HepG2 (cell line): ENCODE data around the gene NFKBIA. TPM values are rescaled to one million over a fixed set of nuclear protein-coding genes. Genes with fewer than 3 reads are reported as not detected.
A peak's percentile ranks its signal among the peaks of the same experiment; 100 is the strongest.

Experiments used
- BORCS8-MEF2B ChIP-seq: sonication (generic); formaldehyde crosslinking; IDR thresholded peaks from 2 replicates; pipeline ENCODE4 v1.8.0; 2022; ENCODE audit warnings: mild to moderate bottlenecking, missing genetic modification reagents
- HHEX ChIP-seq: IDR thresholded peaks from 2 replicates; pipeline ENCODE4 v1.6.1; 2016; ENCODE audit warnings: control low read depth
- LBX2 ChIP-seq: sonication (generic); formaldehyde crosslinking; IDR thresholded peaks from 2 replicates; pipeline ENCODE4 v1.5.0; 2020; ENCODE audit warnings: missing genetic modification reagents, mild to moderate bottlenecking, borderline replicate concordance
- MAZ ChIP-seq, 2 experiments: sonication (generic) in 1 of 2; formaldehyde crosslinking in 1 of 2; IDR thresholded peaks; 2 replicates each; pipeline versions ENCODE4 v1.5.0 to v1.6.1; 2012 to 2020; ENCODE audit warnings: low read depth in 2 of 2, mild to moderate bottlenecking in 2 of 2, borderline replicate concordance in 1 of 2, improper control_type of control experiment in 1 of 2, low read length in 1 of 2, missing genetic modification reagents in 1 of 2, moderate library complexity in 1 of 2
- RAD21 ChIP-seq: fragments of 450-650 bp; formaldehyde crosslinking; IDR thresholded peaks from 2 replicates; pipeline ENCODE4 v1.5.0; 2020; ENCODE audit warnings: mild to moderate bottlenecking
- TAF1 ChIP-seq: sonication (generic); formaldehyde crosslinking; IDR thresholded peaks from 2 replicates; pipeline ENCODE4 v1.4.0; 2020; ENCODE audit warnings: missing genetic modification reagents
- U2AF1 ChIP-seq: fragments of 200-400 bp; formaldehyde crosslinking; optimal IDR thresholded peaks from 2 replicates; pipeline ENCODE3; 2017; ENCODE audit warnings: mild to moderate bottlenecking, low read depth, low read length
- ZBTB1 ChIP-seq: sonication (generic); formaldehyde crosslinking; IDR thresholded peaks from 2 replicates; pipeline ENCODE4 v1.4.0; 2020; ENCODE audit warnings: missing genetic modification reagents, borderline replicate concordance
- ZNF343 ChIP-seq: sonication (generic); formaldehyde crosslinking; IDR thresholded peaks from 2 replicates; pipeline ENCODE4 v1.4.0; 2020; ENCODE audit warnings: mild to moderate bottlenecking, missing genetic modification reagents
- ZNF350 ChIP-seq: sonication (generic); formaldehyde crosslinking; IDR thresholded peaks from 2 replicates; pipeline ENCODE4 v1.4.0; 2020; ENCODE audit warnings: mild to moderate bottlenecking, low read depth, missing genetic modification reagents, borderline replicate concordance
- ZNF570 ChIP-seq: sonication (generic); formaldehyde crosslinking; IDR thresholded peaks from 2 replicates; pipeline ENCODE4 v1.4.0; 2020; ENCODE audit warnings: mild to moderate bottlenecking, missing genetic modification reagents, borderline replicate concordance
- ZNF75D ChIP-seq: sonication (generic); formaldehyde crosslinking; IDR thresholded peaks from 2 replicates; pipeline ENCODE4 v1.8.1; 2023; ENCODE audit warnings: missing genetic modification reagents, mild to moderate bottlenecking, borderline replicate concordance
- ZNF773 ChIP-seq: sonication (generic); formaldehyde crosslinking; IDR thresholded peaks from 2 replicates; pipeline ENCODE4 v1.4.0; 2020; ENCODE audit warnings: missing genetic modification reagents, borderline replicate concordance
- polyA plus RNA-seq, 8 experiments: library from polyadenylated mRNA; depleted of rRNA in 3 of 8; stranded (reverse) in 7 of 8; unstranded in 1 of 8; fragments of >200 nt; fragmentation: Illumina TruSeq in 4 of 8; extraction: Trizol in 4 of 8; gene quantifications; 2 replicates each; pipeline versions ENCODE4 v1.2.1 to v1.2.3, GENCODE V29; 2011 to 2016; ENCODE audit warnings: low read depth in 4 of 8, missing spikeins in 1 of 8, mixed read lengths in 1 of 8; ENCODE audit not compliant: insufficient read depth in 1 of 8
- total RNA-seq, 5 experiments: library from RNA; depleted of rRNA; stranded (reverse); fragments of >200 nt; fragmentation: Illumina TruSeq; extraction: Trizol; gene quantifications; 2 replicates each; pipeline ENCODE4 v1.2.3, GENCODE V29; 2016; ENCODE audit warnings: low read depth in 1 of 5
- TF ChIP-seq, protein P1 (sequence below), 2 experiments: fragments of 450-650 bp in 1 of 2; sonication (generic) in 1 of 2; formaldehyde crosslinking in 1 of 2; IDR thresholded peaks; 2 replicates each; pipeline versions ENCODE4 v1.6.1 to v1.8.0; 2016 to 2022; ENCODE audit warnings: antibody characterized with exemption in 1 of 2, mild to moderate bottlenecking in 1 of 2, missing genetic modification reagents in 1 of 2
- TF ChIP-seq, protein P2 (sequence below): sonication (generic); formaldehyde crosslinking; IDR thresholded peaks from 2 replicates; pipeline ENCODE4 v1.5.0; 2020; ENCODE audit warnings: mild to moderate bottlenecking, missing genetic modification reagents

The NFKBIA gene
- total and polyA plus RNA-seq, 2 of the 13 experiments (the other 11 are each of a cell fraction or from before 2014, with no cell fraction given): 197 to 319 TPM

- TF ChIP-seq, protein P1, sequence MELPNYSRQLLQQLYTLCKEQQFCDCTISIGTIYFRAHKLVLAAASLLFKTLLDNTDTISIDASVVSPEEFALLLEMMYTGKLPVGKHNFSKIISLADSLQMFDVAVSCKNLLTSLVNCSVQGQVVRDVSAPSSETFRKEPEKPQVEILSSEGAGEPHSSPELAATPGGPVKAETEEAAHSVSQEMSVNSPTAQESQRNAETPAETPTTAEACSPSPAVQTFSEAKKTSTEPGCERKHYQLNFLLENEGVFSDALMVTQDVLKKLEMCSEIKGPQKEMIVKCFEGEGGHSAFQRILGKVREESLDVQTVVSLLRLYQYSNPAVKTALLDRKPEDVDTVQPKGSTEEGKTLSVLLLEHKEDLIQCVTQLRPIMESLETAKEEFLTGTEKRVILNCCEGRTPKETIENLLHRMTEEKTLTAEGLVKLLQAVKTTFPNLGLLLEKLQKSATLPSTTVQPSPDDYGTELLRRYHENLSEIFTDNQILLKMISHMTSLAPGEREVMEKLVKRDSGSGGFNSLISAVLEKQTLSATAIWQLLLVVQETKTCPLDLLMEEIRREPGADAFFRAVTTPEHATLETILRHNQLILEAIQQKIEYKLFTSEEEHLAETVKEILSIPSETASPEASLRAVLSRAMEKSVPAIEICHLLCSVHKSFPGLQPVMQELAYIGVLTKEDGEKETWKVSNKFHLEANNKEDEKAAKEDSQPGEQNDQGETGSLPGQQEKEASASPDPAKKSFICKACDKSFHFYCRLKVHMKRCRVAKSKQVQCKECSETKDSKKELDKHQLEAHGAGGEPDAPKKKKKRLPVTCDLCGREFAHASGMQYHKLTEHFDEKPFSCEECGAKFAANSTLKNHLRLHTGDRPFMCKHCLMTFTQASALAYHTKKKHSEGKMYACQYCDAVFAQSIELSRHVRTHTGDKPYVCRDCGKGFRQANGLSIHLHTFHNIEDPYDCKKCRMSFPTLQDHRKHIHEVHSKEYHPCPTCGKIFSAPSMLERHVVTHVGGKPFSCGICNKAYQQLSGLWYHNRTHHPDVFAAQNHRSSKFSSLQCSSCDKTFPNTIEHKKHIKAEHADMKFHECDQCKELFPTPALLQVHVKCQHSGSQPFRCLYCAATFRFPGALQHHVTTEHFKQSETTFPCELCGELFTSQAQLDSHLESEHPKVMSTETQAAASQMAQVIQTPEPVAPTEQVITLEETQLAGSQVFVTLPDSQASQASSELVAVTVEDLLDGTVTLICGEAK (IDR thresholded peaks at IDR 0.05): no peak
- TF ChIP-seq, protein P1 (CRISPR knock-in tag; IDR thresholded peaks at IDR 0.05): peak; percentile 86
- TF ChIP-seq, protein P2, sequence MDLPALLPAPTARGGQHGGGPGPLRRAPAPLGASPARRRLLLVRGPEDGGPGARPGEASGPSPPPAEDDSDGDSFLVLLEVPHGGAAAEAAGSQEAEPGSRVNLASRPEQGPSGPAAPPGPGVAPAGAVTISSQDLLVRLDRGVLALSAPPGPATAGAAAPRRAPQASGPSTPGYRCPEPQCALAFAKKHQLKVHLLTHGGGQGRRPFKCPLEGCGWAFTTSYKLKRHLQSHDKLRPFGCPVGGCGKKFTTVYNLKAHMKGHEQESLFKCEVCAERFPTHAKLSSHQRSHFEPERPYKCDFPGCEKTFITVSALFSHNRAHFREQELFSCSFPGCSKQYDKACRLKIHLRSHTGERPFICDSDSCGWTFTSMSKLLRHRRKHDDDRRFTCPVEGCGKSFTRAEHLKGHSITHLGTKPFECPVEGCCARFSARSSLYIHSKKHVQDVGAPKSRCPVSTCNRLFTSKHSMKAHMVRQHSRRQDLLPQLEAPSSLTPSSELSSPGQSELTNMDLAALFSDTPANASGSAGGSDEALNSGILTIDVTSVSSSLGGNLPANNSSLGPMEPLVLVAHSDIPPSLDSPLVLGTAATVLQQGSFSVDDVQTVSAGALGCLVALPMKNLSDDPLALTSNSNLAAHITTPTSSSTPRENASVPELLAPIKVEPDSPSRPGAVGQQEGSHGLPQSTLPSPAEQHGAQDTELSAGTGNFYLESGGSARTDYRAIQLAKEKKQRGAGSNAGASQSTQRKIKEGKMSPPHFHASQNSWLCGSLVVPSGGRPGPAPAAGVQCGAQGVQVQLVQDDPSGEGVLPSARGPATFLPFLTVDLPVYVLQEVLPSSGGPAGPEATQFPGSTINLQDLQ (CRISPR knock-in tag): no peak
- peak; percentile 78 for TF ChIP-seq HHEX
- TF ChIP-seq U2AF1: peak; percentile 84
- TF ChIP-seq TAF1: peak; percentile 87
- TF ChIP-seq ZNF350: peak; percentile 91
- no peak for TF ChIP-seq ZNF75D (CRISPR knock-in tag)
- TF ChIP-seq LBX2 (CRISPR knock-in tag): peak; percentile 97
- no peak; the same call in 1 of the 2 replicates for TF ChIP-seq ZNF773 (CRISPR knock-in tag)
- no peak for TF ChIP-seq ZBTB1
- TF ChIP-seq ZNF570 (CRISPR knock-in tag): peak; percentile 95; the same call in 1 of the 2 replicates
- TF ChIP-seq MAZ (IDR thresholded peaks at IDR 0.05; ENCODE audit: borderline replicate concordance, low read depth, low read length): no peak; the same call in 1 of the 2 replicates
- TF ChIP-seq MAZ (CRISPR knock-in tag; IDR thresholded peaks at IDR 0.05; ENCODE audit: low read depth): peak; percentile 86
- no peak; the same call in none of the 2 replicates for TF ChIP-seq BORCS8-MEF2B (CRISPR knock-in tag)
- peak; percentile 74; the same call in 1 of the 2 replicates for TF ChIP-seq ZNF343 (CRISPR knock-in tag)
- peak; percentile 96 for TF ChIP-seq RAD21 (CRISPR knock-in tag)
Measured at GRCh38 chr14:35404449-35405303, at the start of gene NFKBIA (continued).
